Liver (tissue), 9 donors: ENCODE measurements around the gene MAP4K3. TPM values are rescaled to one million over a fixed set of nuclear protein-coding genes. Genes with fewer than 3 reads are reported as not detected.

Source experiments
- DNase-seq: peaks from one replicate; pipeline ENCODE4 v3.0.0-alpha.2; 2017; ENCODE audit warnings: low spot score
- H3K27ac ChIP-seq, 2 donors: one replicate each; pipeline ENCODE4 v1.7.0; 2013; ENCODE audit warnings: inconsistent platforms in 2 of 2, low read length in 2 of 2, control low read depth in 1 of 2, low read depth in 1 of 2, mild to moderate bottlenecking in 1 of 2
- H3K27me3 ChIP-seq, 4 donors: one replicate each; pipeline versions ENCODE4 v1.6.1 to v1.7.0; 2013; ENCODE audit warnings: low read length in 3 of 4, inconsistent platforms in 1 of 4, mild to moderate bottlenecking in 1 of 4, moderate library complexity in 1 of 4; ENCODE audit not compliant: control insufficient read depth in 4 of 4, insufficient read depth in 4 of 4
- H3K36me3 ChIP-seq, 4 donors: one replicate each; pipeline versions ENCODE4 v1.6.1 to v1.7.0; 2013; ENCODE audit warnings: low read length in 3 of 4, mild to moderate bottlenecking in 3 of 4, low read depth in 1 of 4, moderate library complexity in 1 of 4; ENCODE audit not compliant: control insufficient read depth in 4 of 4, insufficient read depth in 3 of 4
- H3K4me1 ChIP-seq, 4 donors: one replicate each; pipeline versions ENCODE4 v1.6.1 to v1.7.0; 2013; ENCODE audit warnings: low read length in 3 of 4, mild to moderate bottlenecking in 3 of 4, moderate library complexity in 1 of 4; ENCODE audit not compliant: control insufficient read depth in 4 of 4, insufficient read depth in 4 of 4
- H3K4me3 ChIP-seq, 3 donors: one replicate each; pipeline versions ENCODE4 v1.6.1 to v1.7.0; 2013; ENCODE audit warnings: low read length in 3 of 3, control low read depth in 1 of 3, low read depth in 1 of 3, mild to moderate bottlenecking in 1 of 3
- H3K9ac ChIP-seq, 2 donors: one replicate each; pipeline ENCODE4 v1.7.0; 2013; ENCODE audit warnings: low read length in 2 of 2, mild to moderate bottlenecking in 2 of 2, moderate library complexity in 2 of 2, control low read depth in 1 of 2, low read depth in 1 of 2
- H3K9me3 ChIP-seq, 4 donors: one replicate each; pipeline versions ENCODE4 v1.6.1 to v1.7.0; 2013; ENCODE audit warnings: low read length in 3 of 4; ENCODE audit not compliant: control insufficient read depth in 4 of 4
- ATF3 ChIP-seq: IDR thresholded peaks from 2 replicates; pipeline ENCODE4 v1.6.1; 2016; ENCODE audit warnings: antibody characterized with exemption
- CTCF ChIP-seq: fragments of 150-350 bp; IDR thresholded peaks from 2 replicates; pipeline ENCODE4 v1.5.1; 2017; ENCODE audit warnings: improper control_type of control experiment, low read depth, low read length; ENCODE audit not compliant: missing input control
- EGR1 ChIP-seq, 2 donors: IDR thresholded peaks; 2 replicates each; pipeline ENCODE4 v1.6.1; 2016 to 2018; ENCODE audit warnings: antibody characterized with exemption in 2 of 2, low read depth in 2 of 2
- FOXA1 ChIP-seq: IDR thresholded peaks from 2 replicates; pipeline ENCODE4 v1.6.1; 2016; ENCODE audit warnings: antibody characterized with exemption
- FOXA2 ChIP-seq: IDR thresholded peaks from 2 replicates; pipeline ENCODE4 v1.6.1; 2016; ENCODE audit warnings: antibody characterized with exemption
- GABPA ChIP-seq, 2 donors: IDR thresholded peaks in 1 of 2; conservative IDR thresholded peaks in 1 of 2; 2 replicates each; pipeline ENCODE4 v1.6.1; 2016; ENCODE audit warnings: antibody characterized with exemption in 2 of 2, mild to moderate bottlenecking in 1 of 2, moderate library complexity in 1 of 2
- HNF4A ChIP-seq, 2 donors: conservative IDR thresholded peaks; 2 replicates each; pipeline ENCODE4 v1.6.1; 2016; ENCODE audit warnings: antibody characterized with exemption in 2 of 2, mild to moderate bottlenecking in 2 of 2
- HNF4G ChIP-seq: IDR thresholded peaks from 2 replicates; pipeline ENCODE4 v1.6.1; 2016; ENCODE audit warnings: antibody characterized with exemption
- JUND ChIP-seq, 2 donors: IDR thresholded peaks; 2 replicates each; pipeline ENCODE4 v1.6.1; 2016; ENCODE audit warnings: antibody characterized with exemption in 2 of 2
- MAX ChIP-seq: IDR thresholded peaks from 2 replicates; pipeline ENCODE4 v1.6.1; 2016; ENCODE audit warnings: antibody characterized with exemption
- NR2F2 ChIP-seq: IDR thresholded peaks from 2 replicates; pipeline ENCODE4 v1.6.1; 2016; ENCODE audit warnings: antibody characterized with exemption
- RAD21 ChIP-seq, 2 donors: IDR thresholded peaks; 2 replicates each; pipeline ENCODE4 v1.6.1; 2016; ENCODE audit warnings: antibody characterized with exemption in 2 of 2, mild to moderate bottlenecking in 2 of 2
- REST ChIP-seq: IDR thresholded peaks from 2 replicates; pipeline ENCODE4 v1.6.1; 2016; ENCODE audit warnings: antibody characterized with exemption, mild to moderate bottlenecking
- RXRA ChIP-seq, 2 donors: IDR thresholded peaks; 2 replicates each; pipeline ENCODE4 v1.6.1; 2017 to 2018; ENCODE audit warnings: antibody characterized with exemption in 2 of 2, mild to moderate bottlenecking in 1 of 2
- SP1 ChIP-seq: IDR thresholded peaks from 2 replicates; pipeline ENCODE4 v1.6.1; 2018; ENCODE audit warnings: antibody characterized with exemption, mild to moderate bottlenecking
- TAF1 ChIP-seq: conservative IDR thresholded peaks from 2 replicates; pipeline ENCODE4 v1.6.1; 2016; ENCODE audit warnings: antibody characterized with exemption, mild to moderate bottlenecking
- YY1 ChIP-seq: IDR thresholded peaks from 2 replicates; pipeline ENCODE4 v1.6.1; 2016; ENCODE audit warnings: antibody characterized with exemption, mild to moderate bottlenecking
- ZBTB33 ChIP-seq: IDR thresholded peaks from 2 replicates; pipeline ENCODE4 v1.6.1; 2016; ENCODE audit warnings: antibody characterized with exemption
- polyA plus RNA-seq, 2 donors: library from polyadenylated mRNA; stranded (reverse) in 1 of 2; unstranded in 1 of 2; fragments of 200-250 nt in 1 of 2; fragments of >200 nt in 1 of 2; fragmentation: Nextera tagmentation in 1 of 2; extraction: Ambion mirVana in 1 of 2; gene quantifications; one replicate each; pipeline versions ENCODE4 v1.2.1 to v1.2.3, GENCODE V29; 2013 to 2015
- total RNA-seq, 2 donors: library from RNA; depleted of rRNA; stranded (reverse); fragments of >200 nt; gene quantifications; one replicate each; pipeline ENCODE4 v1.2.3, GENCODE V29; 2014
- donor health status: healthy.
- donor health status: healthy.
- donor health status: healthy.
- donor health status: healthy.
- donor health status: healthy.

The MAP4K3 gene
- total and polyA plus RNA-seq, 4 donors, result 6.2 to 23.8 (median 10.9) TPM

- no peak for TF ChIP-seq REST
- TF ChIP-seq YY1, result no peak
- no peak for TF ChIP-seq TAF1
- TF ChIP-seq SP1, result no peak
These were observed 56.4 kb downstream of the MAP4K3 start (continued) for GRCh38 chr2:39380525-39381150.

GRCh38 chr2:39379643-39380524 is 57.2 kb downstream of the MAP4K3 start:
- H3K4me3 ChIP-seq, result no peak overlapping the region
- H3K27ac ChIP-seq, result peak overlapping the region in 1 of 2 donors; percentile 5
- peak overlapping the region in 1 of 2 donors; percentile 33 for H3K9ac ChIP-seq
- H3K4me1 ChIP-seq, result peaks cover 3 to 22% (median 5%) of the 10 kb centered on the region in 4 donors
- DNase-seq, result no peak
- H3K9me3 ChIP-seq, result no peaks in the 10 kb centered on the region
- TF ChIP-seq JUND (IDR thresholded peaks at IDR 0.05) (no peak), ZBTB33 (no peak), ATF3 (no peak), RXRA (IDR thresholded peaks at IDR 0.05) (peak in 1 of 2 donors; percentile 40), FOXA2 (peak; percentile 80), HNF4G (no peak), EGR1 (IDR thresholded peaks at IDR 0.05; ENCODE audit: low read depth in 2 of 2) (no peak), CTCF (peak; percentile 64), YY1 (peak; percentile 94), HNF4A (conservative IDR thresholded peaks at IDR 0.05) (peak in 1 of 2 donors; percentile 22), FOXA1 (peak; percentile 34), MAX (no peak), TAF1 (no peak), SP1 (peak; percentile 59), REST (no peak), NR2F2 (no peak), RAD21 (IDR thresholded peaks at IDR 0.05) (peak; percentile 83 to 88), GABPA (IDR thresholded peaks at IDR 0.05 in 1 of 2, conservative IDR thresholded peaks at IDR 0.05 in 1 of 2) (no peak)
- H3K36me3 ChIP-seq, result peaks cover 2 to 3% (median 3%) of the 10 kb centered on the region in 4 donors
- H3K27me3 ChIP-seq, result no peaks in the 10 kb centered on the region
